RWPE2 (cell line): ENCODE data around the gene SKIC8.

Experiments
- ATAC-seq: fragments of 200-7000 bp; cut with Tn5 transposase; 3 replicates; pipeline ENCODE4 v1.9.1; 2021; ENCODE audit warnings: low read depth
- DNase-seq: peaks from one replicate; pipeline ENCODE4 v3.0.0-alpha.2; 2020; ENCODE audit warnings: low spot score
- H3K27ac ChIP-seq: fragments of 450-650 bp; 2 replicates; pipeline ENCODE4 v1.5.1; 2017; ENCODE audit warnings: mild to moderate bottlenecking; ENCODE audit not compliant: poor library complexity, severe bottlenecking
- H3K27me3 ChIP-seq: fragments of 250-450 bp; sonication (Bioruptor Pico); 2 replicates; pipeline ENCODE4 v1.5.1; 2021; ENCODE audit warnings: mild to moderate bottlenecking, moderate library complexity; ENCODE audit not compliant: insufficient read depth, poor library complexity, severe bottlenecking
- H3K36me3 ChIP-seq: fragments of 250-450 bp; sonication (Bioruptor Pico); 2 replicates; pipeline ENCODE4 v1.5.1; 2020; ENCODE audit warnings: low read depth, mild to moderate bottlenecking, moderate library complexity
- H3K4me1 ChIP-seq: fragments of 250-450 bp; sonication (Bioruptor Pico); 2 replicates; pipeline ENCODE4 v1.5.1; 2021; ENCODE audit warnings: mild to moderate bottlenecking, moderate library complexity; ENCODE audit not compliant: insufficient read depth, poor library complexity, severe bottlenecking
- H3K4me3 ChIP-seq: fragments of 250-450 bp; sonication (Bioruptor Pico); 2 replicates; pipeline ENCODE4 v1.5.1; 2021; ENCODE audit warnings: mild to moderate bottlenecking, moderate library complexity; ENCODE audit not compliant: severe bottlenecking
- H3K9me3 ChIP-seq: fragments of 250-450 bp; sonication (Bioruptor Pico); 2 replicates; pipeline ENCODE4 v1.5.1; 2021; ENCODE audit warnings: mild to moderate bottlenecking, moderate library complexity; ENCODE audit not compliant: severe bottlenecking
- TF ChIP-seq, protein P1 (sequence below): fragments of 450-650 bp; IDR thresholded peaks from one replicate; pipeline ENCODE4 v1.5.1; 2017; ENCODE audit warnings: mild to moderate bottlenecking, moderate library complexity; ENCODE audit not compliant: poor library complexity, severe bottlenecking

Gene SKIC8

DNA sequence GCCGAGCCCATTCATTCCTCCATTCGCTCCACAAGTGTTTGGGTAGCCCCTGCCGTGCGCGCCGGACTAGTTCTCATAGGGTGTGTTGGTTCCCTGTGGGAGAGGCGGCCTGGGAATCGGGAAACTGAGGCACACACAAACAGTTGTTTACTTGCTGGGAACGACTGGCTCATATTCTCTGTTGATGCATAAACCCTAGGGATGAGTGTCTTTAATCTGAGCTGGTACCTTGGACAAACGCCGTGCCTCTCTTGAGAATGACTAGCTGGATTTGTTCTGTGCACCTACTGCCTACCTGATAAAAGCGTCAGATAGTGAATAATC lies 34.3 kb downstream of the SKIC8 start:
- TF ChIP-seq, protein P1, sequence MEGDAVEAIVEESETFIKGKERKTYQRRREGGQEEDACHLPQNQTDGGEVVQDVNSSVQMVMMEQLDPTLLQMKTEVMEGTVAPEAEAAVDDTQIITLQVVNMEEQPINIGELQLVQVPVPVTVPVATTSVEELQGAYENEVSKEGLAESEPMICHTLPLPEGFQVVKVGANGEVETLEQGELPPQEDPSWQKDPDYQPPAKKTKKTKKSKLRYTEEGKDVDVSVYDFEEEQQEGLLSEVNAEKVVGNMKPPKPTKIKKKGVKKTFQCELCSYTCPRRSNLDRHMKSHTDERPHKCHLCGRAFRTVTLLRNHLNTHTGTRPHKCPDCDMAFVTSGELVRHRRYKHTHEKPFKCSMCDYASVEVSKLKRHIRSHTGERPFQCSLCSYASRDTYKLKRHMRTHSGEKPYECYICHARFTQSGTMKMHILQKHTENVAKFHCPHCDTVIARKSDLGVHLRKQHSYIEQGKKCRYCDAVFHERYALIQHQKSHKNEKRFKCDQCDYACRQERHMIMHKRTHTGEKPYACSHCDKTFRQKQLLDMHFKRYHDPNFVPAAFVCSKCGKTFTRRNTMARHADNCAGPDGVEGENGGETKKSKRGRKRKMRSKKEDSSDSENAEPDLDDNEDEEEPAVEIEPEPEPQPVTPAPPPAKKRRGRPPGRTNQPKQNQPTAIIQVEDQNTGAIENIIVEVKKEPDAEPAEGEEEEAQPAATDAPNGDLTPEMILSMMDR: no peak
- ATAC-seq (no peak), DNase-seq (no peak)
- peak overlapping the region; percentile 31 for H3K4me3 ChIP-seq
- H3K9me3 ChIP-seq: no peaks in the 10 kb centered on the region
- no peaks in the 10 kb centered on the region for H3K27me3 ChIP-seq
- H3K27ac ChIP-seq: no peak overlapping the region
- H3K36me3 ChIP-seq: no peaks in the 10 kb centered on the region
- H3K4me1 ChIP-seq: peaks cover 11% of the 10 kb centered on the region

DNA sequence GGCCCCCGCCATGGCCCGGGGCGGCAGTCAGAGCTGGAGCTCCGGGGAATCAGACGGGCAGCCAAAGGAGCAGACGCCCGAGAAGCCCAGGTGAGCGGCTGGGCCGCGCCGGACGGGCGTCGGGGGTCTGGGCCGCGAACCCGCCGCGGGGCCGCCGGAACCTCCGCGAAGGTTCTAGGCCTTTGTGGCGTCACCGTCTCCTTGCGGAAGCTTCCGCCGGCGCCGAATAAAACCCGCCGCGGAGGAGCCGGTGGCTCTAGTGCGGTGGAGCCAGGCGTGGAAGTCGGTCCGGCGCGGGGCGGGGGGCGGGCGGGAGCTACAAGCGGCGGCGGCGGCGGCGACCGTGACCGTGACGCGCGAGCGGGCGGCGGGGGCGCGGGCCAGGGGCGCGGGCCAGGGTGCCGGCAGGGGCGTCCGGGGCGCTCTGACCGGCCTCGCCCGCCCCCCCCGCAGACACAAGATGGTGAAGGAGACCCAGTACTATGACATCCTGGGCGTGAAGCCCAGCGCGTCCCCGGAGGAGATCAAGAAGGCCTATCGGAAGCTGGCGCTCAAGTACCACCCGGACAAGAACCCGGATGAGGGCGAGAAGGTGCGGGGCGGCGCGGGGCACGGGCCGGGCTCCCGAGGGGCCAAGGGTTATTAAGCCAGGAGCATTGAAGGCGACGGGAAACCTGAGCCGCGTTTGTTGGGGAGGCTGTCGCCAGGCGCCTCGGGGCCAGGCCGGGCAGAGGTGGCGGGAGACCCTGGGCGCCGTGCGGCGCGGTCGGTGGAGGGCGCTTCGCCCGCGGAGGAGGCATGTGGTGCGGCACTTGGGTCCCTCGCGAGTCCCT lies 34.9 kb downstream of the SKIC8 start, which contains the start of gene DNAJA4:
Gene DNAJA4, plus strand, starts transcription at position 259 of the 833 bp plus-strand sequence. Its CDS starts 202 bp downstream, at position 461.
- TF ChIP-seq, protein P1: no peak
- no peaks in the 10 kb centered on the region for H3K9me3 ChIP-seq
- ATAC-seq (peak; percentile 17), DNase-seq (no peak)
- H3K27ac ChIP-seq: no peak within 1 kb of the TSS
- H3K36me3 ChIP-seq: no peaks in the 10 kb centered on the region
- no peaks in the 10 kb centered on the region for H3K27me3 ChIP-seq
- peak within 1 kb of the TSS; percentile 31 for H3K4me3 ChIP-seq
- peaks cover 11% of the 10 kb centered on the region for H3K4me1 ChIP-seq

DNA sequence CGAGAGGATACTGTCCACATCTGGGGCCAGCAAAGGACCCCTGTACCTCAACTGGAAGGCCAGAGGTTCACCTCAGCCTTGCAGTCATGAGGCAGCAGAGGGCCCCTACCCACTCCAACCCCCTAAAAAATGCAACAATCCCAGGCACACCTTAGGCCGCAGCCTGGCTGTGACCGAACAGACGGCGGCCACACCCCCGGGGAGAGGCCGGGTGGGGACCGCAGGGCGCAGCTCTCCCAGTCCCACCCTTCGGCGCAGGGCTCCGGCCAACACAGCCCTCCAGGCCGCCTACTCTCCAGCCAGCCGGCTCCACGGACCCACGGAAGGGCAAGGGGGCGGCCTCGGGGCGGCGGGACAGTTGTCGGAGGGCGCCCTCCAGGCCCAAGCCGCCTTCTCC lies 35.5 kb downstream of the SKIC8 start:
- no peaks in the 10 kb centered on the region for H3K27me3 ChIP-seq
- no peaks in the 10 kb centered on the region for H3K36me3 ChIP-seq
- peak overlapping the region; percentile 31 for H3K4me3 ChIP-seq
- DNase-seq (no peak), ATAC-seq (no peak)
- H3K4me1 ChIP-seq: peaks cover 11% of the 10 kb centered on the region
- H3K27ac ChIP-seq: no peak overlapping the region
- no peaks in the 10 kb centered on the region for H3K9me3 ChIP-seq
- TF ChIP-seq, protein P1: no peak

DNA sequence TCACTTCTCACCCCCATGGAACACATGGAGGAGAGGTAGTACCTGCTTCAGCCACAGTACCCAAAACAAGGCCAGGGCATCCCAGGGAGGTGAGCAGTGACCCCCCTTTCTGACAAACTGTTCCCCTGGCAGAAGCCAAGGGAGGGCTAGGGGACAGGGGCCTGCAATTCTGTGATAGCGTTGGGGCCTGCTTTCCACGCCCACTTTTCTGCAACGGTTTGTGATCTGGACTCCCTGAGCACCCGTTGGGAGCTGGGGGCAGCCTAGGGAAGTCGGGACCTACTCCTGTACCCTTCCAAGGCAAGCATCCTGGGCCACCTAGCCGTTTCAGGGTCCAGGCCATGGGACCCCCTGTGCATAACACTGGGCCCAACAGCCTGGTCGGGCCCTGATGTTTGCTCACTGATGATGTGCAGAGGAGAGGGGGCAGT lies 36.0 kb downstream of the SKIC8 start:
- H3K4me3 ChIP-seq: no peak overlapping the region

More for the DNA sequence above, 36.0 kb downstream of the SKIC8 start:
- ATAC-seq (no peak), DNase-seq (no peak)
- TF ChIP-seq, protein P1: no peak
- Histone ChIP-seq H3K27ac (no peak overlapping the region), H3K36me3 (no peaks in the 10 kb centered on the region), H3K27me3 (no peaks in the 10 kb centered on the region), H3K9me3 (no peaks in the 10 kb centered on the region), H3K4me1 (peaks cover 11% of the 10 kb centered on the region)
